ENCODE results near the gene ZNF462. TPM values are rescaled to one million over a fixed set of nuclear protein-coding genes. Genes with fewer than 3 reads are reported as not detected.

The ZNF462 gene
- polyA plus RNA-seq, 2 of the 4 experiments (the other 2 are of a cell fraction) = 2.4 to 3.9 TPM

GRCh38 chr9:106891286-106891685 lies 28.3 kb downstream of the ZNF462 start:
- CTCF ChIA-PET = no interaction called here
- Histone ChIP-seq H3K27ac (peak overlapping the region in 1 of 2 experiments; percentile 85; a peak in 4 of 6 replicates), H3K9me3 (no peaks in the 10 kb centered on the region), H3K4me3 (no peak overlapping the region), H3K4me2 (no peak overlapping the region), H3K4me1 (peaks cover 49% of the 10 kb centered on the region)
- 85% methylated on average over 5 of the region's 5 CpGs for WGBS (ENCODE audit: missing lambda C conversion rate)
- DNase-seq (ENCODE audit: low read depth in 1 of 2, low spot score in 1 of 2) (no peak), FAIRE-seq (no peak), ATAC-seq (no peak)
- TF ChIP-seq NR3C1 (IDR thresholded peaks at IDR 0.05) (no peak), POLR2A (IDR thresholded peaks at IDR 0.05; ENCODE audit: low read length) (no peak), HOXB5 (CRISPR knock-in tag; IDR thresholded peaks at IDR 0.05) (no peak), RCOR1 (IDR thresholded peaks at IDR 0.05; ENCODE audit: low read depth, low read length) (no peak), MYC (IDR thresholded peaks at IDR 0.05; ENCODE audit: borderline replicate concordance, low read length) (no peak), ZSCAN20 (CRISPR knock-in tag; IDR thresholded peaks at IDR 0.05) (no peak), CHD4 (IDR thresholded peaks at IDR 0.05; ENCODE audit: borderline replicate concordance) (no peak)
- TF ChIP-seq, protein P1, sequence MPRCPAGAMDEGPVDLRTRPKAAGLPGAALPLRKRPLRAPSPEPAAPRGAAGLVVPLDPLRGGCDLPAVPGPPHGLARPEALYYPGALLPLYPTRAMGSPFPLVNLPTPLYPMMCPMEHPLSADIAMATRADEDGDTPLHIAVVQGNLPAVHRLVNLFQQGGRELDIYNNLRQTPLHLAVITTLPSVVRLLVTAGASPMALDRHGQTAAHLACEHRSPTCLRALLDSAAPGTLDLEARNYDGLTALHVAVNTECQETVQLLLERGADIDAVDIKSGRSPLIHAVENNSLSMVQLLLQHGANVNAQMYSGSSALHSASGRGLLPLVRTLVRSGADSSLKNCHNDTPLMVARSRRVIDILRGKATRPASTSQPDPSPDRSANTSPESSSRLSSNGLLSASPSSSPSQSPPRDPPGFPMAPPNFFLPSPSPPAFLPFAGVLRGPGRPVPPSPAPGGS (IDR thresholded peaks at IDR 0.05) = no peak
- POLR2A ChIA-PET = no interaction called here

GRCh38 chr9:106892632-106893031 lies 29.7 kb downstream of the ZNF462 start:
- H3K4me1 ChIP-seq = peaks cover 57% of the 10 kb centered on the region
- H3K4me2 ChIP-seq = peak overlapping the region; percentile 74
- POLR2A ChIA-PET = interaction anchor here (1.1 kb wide), 1 partner anchor 31 kb away, joined by 3 read pairs; no protein-coding TSS in a partner anchor
- 12% methylated on average over 4 of the region's 4 CpGs for WGBS (ENCODE audit: missing lambda C conversion rate)
- H3K4me3 ChIP-seq = 0 out of 3 replicates have a peak overlapping the region, but pooled peaks have one; percentile 5
- no peaks in the 10 kb centered on the region for H3K9me3 ChIP-seq
- peak overlapping the region; percentile 74 to 85 for H3K27ac ChIP-seq
- FAIRE-seq (peak; percentile 72), DNase-seq (ENCODE audit: low read depth in 1 of 2, low spot score in 1 of 2) (peak; percentile 90 to 93), ATAC-seq (peak; percentile 100)
- CTCF ChIA-PET = interaction anchor here (1.2 kb wide), 1 partner anchor 49 kb away, joined by 3 read pairs; no protein-coding TSS in a partner anchor
- TF ChIP-seq PBX3 (IDR thresholded peaks at IDR 0.05) = no peak
- no peak for TF ChIP-seq MAFK (IDR thresholded peaks at IDR 0.05; ENCODE audit: partially characterized antibody)
- no peak for TF ChIP-seq E2F6 (IDR thresholded peaks at IDR 0.05; ENCODE audit: borderline replicate concordance, low read depth)
- TF ChIP-seq HDAC2 (IDR thresholded peaks at IDR 0.05) = no peak
- TF ChIP-seq HOXB5 (CRISPR knock-in tag; IDR thresholded peaks at IDR 0.05) = no peak
- TF ChIP-seq POLR2A (IDR thresholded peaks at IDR 0.05; ENCODE audit: low read length) = no peak
- no peak for TF ChIP-seq HOXB13 (CRISPR knock-in tag; IDR thresholded peaks at IDR 0.05; ENCODE audit: low read depth)
- TF ChIP-seq HOXA7 (CRISPR knock-in tag; IDR thresholded peaks at IDR 0.05) = no peak
- no peak for TF ChIP-seq FOSB (CRISPR knock-in tag; IDR thresholded peaks at IDR 0.05)
- no peak for TF ChIP-seq RAD21 (conservative IDR thresholded peaks at IDR 0.05 in 1 of 2, IDR thresholded peaks at IDR 0.05 in 1 of 2)
- TF ChIP-seq CEBPB (IDR thresholded peaks at IDR 0.05) = peak in 1 of 2 experiments; percentile 34; a peak in 1 of 4 replicates
- no peak for TF ChIP-seq ATOH8 (CRISPR knock-in tag; IDR thresholded peaks at IDR 0.05; ENCODE audit: low read depth)
- TF ChIP-seq POLR2AphosphoS2 (conservative IDR thresholded peaks at IDR 0.05; ENCODE audit: low read length) = no peak
- peak in 1 of 2 experiments; percentile 72; a peak in 2 of 5 replicates for TF ChIP-seq JUN (IDR thresholded peaks at IDR 0.05)
- TF ChIP-seq ZC3H11A (IDR thresholded peaks at IDR 0.05) = no peak
- no peak for TF ChIP-seq FOXS1 (CRISPR knock-in tag; IDR thresholded peaks at IDR 0.05)
- no peak for TF ChIP-seq SREBF2 (IDR thresholded peaks at IDR 0.05)
- no peak for TF ChIP-seq MAZ (IDR thresholded peaks at IDR 0.05; ENCODE audit: borderline replicate concordance, low read depth, low read length)
- no peak for TF ChIP-seq BHLHE40 (IDR thresholded peaks at IDR 0.05; ENCODE audit: low read depth, low read length)
- TF ChIP-seq ZNF302 (CRISPR knock-in tag; IDR thresholded peaks at IDR 0.05) = no peak
- TF ChIP-seq ZSCAN20 (CRISPR knock-in tag; IDR thresholded peaks at IDR 0.05) = no peak
- TF ChIP-seq, protein P2, sequence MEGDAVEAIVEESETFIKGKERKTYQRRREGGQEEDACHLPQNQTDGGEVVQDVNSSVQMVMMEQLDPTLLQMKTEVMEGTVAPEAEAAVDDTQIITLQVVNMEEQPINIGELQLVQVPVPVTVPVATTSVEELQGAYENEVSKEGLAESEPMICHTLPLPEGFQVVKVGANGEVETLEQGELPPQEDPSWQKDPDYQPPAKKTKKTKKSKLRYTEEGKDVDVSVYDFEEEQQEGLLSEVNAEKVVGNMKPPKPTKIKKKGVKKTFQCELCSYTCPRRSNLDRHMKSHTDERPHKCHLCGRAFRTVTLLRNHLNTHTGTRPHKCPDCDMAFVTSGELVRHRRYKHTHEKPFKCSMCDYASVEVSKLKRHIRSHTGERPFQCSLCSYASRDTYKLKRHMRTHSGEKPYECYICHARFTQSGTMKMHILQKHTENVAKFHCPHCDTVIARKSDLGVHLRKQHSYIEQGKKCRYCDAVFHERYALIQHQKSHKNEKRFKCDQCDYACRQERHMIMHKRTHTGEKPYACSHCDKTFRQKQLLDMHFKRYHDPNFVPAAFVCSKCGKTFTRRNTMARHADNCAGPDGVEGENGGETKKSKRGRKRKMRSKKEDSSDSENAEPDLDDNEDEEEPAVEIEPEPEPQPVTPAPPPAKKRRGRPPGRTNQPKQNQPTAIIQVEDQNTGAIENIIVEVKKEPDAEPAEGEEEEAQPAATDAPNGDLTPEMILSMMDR (IDR thresholded peaks at IDR 0.05) = no peak
- TF ChIP-seq CHD4 (IDR thresholded peaks at IDR 0.05; ENCODE audit: borderline replicate concordance) = no peak
- TF ChIP-seq TFCP2L1 (CRISPR knock-in tag; IDR thresholded peaks at IDR 0.05) = no peak
- TF ChIP-seq, protein P1 (IDR thresholded peaks at IDR 0.05) = no peak
- no peak for TF ChIP-seq KDM1A (IDR thresholded peaks at IDR 0.05; ENCODE audit: low read depth)
